HT1080 (cell line): ENCODE measurements around the gene DRAP1. TPM values are rescaled to one million over a fixed set of nuclear protein-coding genes. Genes with fewer than 3 reads are reported as not detected.
"Not testable (repeated sequence)": the region's sequence is repeated elsewhere in the genome, so short reads cannot be mapped to it uniquely, and the experiment has no call there.

Source experiments
- DNase-seq: peaks from one replicate; pipeline ENCODE4 v3.0.0-alpha.2; 2015; ENCODE audit warnings: low read depth
- total RNA-seq: library from RNA; depleted of rRNA; stranded (reverse); fragments of >200 nt; shearing (Covaris generic); gene quantifications from 2 replicates; pipeline ENCODE4 v1.2.3, GENCODE V29; 2014

Gene DRAP1
- total RNA-seq, 1 experiment from 2014 or later, result 356 TPM

DNA sequence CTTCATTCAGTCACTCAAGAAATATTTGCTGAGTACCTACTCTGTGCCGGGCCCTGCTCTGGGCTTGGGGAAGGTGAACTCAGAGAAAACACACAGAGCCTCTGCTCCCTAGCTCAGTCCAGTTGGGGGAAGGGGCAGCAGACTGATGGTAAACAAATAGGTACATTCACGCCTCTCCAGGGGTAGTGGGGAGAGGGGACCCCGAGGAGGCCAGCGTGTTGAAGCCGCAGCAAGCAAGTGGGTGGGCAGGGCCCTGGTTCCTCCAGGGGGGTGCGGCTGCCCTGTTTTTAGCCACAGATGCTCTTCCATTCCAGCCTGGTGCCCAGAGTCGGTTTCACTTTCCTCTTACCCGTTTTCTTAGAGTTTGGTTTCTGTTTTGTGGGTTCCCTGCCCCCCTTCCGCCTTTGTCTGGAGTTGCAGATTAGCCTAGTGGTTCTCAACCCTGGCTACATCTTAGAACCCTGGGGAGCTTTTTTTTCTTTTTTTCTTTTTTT is 8.7 kb downstream of the DRAP1 start:
- no peak for DNase-seq

DNA sequence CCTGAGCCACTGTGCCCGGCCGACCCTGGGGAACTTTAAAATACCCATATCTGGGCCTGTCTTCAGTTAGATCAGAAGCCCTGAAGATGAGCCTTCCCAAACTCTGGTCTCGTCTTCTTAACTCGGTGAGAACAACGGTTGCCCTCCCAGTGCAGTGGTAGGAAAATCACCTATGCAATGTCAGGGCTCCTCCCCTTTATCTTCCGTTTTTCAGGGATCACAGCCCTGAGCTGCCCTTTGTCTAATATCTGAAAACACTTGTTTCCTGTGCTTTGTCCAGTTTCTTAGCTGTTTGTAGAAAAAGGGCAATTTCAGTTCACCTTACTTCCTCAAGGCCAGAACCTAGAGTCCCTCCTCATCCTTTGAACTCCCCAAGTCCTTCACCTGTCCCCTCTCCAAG is 9.4 kb downstream of the DRAP1 start:
- no peak for DNase-seq

GRCh38 chr11:65931773-65932557 is 12.7 kb downstream of the DRAP1 start:
- no peak for DNase-seq

- no peak for DNase-seq
Observed at GRCh38 chr11:65932558-65932919, 13.3 kb downstream of the DRAP1 start.

DNA sequence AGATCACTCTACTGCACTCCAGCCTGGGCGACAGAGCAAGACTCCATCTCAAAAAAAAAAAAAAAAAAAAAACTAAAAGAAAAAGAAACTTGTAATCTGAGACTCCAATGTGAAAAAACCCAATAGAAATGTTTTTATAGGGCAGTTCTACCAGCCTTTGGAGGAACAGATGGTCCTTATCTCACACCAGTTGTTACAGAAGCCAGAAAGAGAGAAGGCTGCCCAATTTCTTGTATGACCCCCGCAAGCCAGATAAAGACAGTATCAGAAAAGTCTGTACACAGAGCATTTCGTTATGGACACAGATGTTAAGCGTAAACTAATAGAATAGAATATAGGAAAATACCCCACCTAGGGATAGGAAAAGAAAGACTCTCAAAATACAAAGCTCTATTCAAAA is 14.8 kb downstream of the DRAP1 start:
- DNase-seq, result no peak

DNA sequence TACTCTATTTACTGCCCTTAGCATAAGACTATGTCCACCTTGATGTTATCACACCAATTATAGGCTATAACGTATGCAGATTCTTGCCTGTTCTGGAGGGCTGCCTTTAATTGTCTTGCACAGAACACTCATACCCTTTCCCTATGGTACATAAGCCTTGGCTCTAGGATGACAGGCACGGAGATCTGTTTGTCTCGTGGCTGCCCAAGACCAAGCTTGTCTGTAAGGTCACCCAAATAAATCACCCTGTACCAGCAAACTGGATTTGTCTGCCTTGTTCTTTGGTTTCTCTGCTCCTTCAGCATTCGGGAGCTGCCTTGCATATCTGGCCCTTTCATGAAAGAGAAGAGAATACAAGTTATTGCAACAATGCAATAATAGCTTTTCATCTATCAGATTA is 18.5 kb downstream of the DRAP1 start:
- DNase-seq, result no peak

- DNase-seq, result no peak
Observed at GRCh38 chr11:65941720-65942310, 22.6 kb downstream of the DRAP1 start.

DNA sequence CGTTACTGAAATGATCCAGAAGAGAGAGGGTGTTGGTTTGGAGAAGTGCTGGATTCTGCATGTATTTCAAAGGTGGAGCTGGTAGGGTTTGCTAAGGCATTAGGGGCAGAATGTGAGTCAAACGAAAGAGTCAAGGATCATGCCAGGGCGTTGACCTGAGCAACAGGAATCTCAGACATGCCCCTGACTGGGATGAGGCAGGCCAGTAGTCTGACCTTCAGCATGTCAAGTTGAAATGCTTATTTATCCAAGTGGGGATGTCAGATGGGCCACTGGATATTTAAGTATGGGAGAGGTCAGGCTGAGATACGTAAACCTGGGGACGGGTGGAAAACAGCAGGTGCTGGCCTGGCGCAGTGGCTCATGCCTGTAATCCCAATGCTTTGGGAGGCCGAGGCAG is 23.3 kb downstream of the DRAP1 start:
- DNase-seq, result no peak

- DNase-seq, result no peak
Observed at GRCh38 chr11:65944191-65944590, 25.0 kb downstream of the DRAP1 start.

DNA sequence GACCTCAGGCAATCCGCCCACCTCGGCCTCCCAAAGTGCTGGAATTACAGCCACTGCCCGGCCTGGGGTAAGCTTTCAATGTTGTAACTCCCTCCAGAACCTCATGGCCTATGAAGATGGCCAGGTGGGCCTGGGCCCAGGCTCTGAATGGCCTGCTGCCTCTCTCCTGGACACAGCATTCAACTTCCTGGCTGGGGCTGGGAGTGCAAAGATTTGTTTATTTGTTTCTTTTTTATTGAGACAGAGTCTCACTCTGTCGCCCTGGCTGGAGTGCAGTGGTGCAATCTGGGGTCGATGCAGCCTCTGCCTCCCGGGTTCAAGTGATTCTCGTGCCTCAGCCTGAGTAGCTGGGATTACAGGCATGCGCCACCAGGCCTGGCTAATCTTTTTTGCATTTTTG is 25.5 kb downstream of the DRAP1 start:
- DNase-seq, result no peak

GRCh38 chr11:65945430-65945911 is 26.2 kb downstream of the DRAP1 start, which contains the start of gene TSGA10IP:
Gene TSGA10IP, plus strand, starts transcription at chr11:65945480. Its CDS starts 196 bp downstream, at chr11:65945676.
- no peak for DNase-seq

GRCh38 chr11:65945941-65946558 is 26.8 kb downstream of the DRAP1 start:
- DNase-seq, result no peak

GRCh38 chr11:65946655-65947054 is 27.4 kb downstream of the DRAP1 start:
- no peak for DNase-seq

DNA sequence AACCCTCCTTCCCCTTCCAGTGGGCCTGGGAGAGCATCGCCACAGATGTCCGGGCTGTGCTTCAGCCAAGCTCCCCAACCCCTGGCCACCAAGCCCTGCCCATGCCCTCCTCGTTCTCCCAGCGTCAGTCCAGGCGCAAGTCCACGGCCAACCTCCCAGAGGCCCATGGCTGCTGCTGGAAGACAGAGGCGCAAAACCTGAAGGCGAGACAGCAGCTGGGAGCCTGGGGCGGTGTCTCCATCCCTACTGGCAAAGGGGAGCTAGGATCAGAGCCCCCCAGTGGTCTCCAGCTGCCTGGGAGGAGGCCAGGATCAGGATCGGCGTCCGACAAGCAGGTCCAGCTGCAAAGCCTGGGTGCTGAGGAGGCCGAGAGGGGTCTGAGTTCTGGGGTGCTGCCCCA is 27.9 kb downstream of the DRAP1 start:
- DNase-seq, result no peak

DNA sequence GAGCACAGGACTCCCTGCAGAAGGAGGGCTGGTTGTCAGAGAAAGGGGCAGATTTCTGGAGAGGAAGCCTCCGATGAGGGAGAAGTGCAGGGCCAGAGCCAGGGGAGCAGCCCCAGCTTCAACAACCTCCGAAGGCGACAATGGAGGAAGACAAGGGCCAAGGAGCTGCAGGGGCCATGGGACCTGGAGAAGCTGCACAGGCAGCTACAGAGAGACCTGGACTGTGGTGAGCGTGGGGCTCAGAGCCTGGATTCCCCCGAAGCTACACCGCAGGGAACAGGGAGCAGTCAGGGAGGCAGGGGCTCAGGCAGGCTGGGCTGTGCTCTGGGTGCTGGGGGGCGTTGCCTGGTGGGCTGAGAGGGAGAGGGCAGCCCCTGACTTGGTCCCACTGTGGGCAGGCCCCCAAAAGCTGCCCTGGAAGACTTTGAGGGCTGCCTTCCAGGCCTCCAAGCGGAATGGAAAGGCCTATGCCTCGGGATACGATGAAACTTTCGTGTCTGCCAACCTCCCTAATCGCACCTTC is 28.4 kb downstream of the DRAP1 start:
- no peak for DNase-seq

DNA sequence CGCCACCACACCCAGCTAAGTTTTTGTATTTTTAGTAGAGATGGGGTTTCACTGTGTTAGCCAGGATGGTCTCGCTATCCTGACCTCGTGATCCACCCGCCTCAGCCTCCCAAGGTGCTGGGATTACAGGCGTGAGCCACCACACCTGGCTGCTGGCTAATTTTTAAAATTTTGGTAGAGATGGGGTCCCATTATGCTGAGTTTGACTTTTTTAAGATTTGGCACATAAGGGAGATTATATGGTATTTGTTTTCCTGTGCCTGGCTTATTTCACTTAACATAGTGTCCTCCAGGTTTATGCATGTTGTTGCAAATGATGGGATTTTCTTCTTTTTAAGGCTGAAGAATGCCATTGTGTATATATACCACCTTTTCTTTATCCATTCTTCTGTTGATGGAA is 31.5 kb downstream of the DRAP1 start:
- DNase-seq, result not testable (repeated sequence)

DNA sequence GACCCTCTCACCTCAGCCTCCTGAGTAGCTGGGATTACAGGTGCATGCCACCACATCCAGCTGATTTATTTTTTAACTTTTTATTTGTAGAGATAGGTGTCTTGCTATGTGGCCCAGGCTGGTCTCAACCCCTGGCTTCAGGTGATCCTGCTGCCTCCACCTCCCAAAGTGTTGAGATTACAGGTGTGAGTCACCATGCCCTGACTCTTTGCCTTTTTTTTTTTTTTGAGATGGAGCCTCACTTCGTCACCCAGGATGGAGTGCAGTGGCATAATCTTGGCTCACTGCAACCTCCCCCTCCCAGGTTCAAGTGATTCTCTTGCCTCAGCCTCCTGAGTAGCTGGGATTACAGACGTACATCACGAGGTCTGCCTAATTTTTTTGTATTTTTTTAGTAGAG is 32.4 kb downstream of the DRAP1 start:
- DNase-seq, result not testable (repeated sequence)

- DNase-seq, result no peak
Observed at GRCh38 chr11:65952052-65952521, 32.9 kb downstream of the DRAP1 start.

- no peak for DNase-seq
Observed at GRCh38 chr11:65953471-65953870, 34.2 kb downstream of the DRAP1 start.

DNA sequence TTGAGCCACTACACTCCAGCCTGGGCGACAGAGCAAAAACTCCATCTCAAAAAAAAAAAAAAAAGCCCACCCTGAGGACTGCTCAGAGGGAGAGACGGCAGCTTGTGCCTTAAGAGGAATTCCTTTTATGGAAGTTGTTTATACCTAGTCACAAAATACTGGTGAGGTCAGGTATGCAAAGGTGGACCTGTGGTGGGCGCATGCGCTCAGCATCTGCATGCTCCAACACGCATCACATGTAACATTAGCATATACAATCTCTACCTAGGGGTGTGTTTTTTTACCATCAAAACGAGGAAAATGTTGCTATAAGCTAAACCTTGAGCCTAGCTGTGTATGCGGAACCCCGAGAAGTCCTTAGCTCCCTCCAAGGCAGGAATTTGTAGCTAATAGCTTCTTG is 35.5 kb downstream of the DRAP1 start:
- no peak for DNase-seq

DNA sequence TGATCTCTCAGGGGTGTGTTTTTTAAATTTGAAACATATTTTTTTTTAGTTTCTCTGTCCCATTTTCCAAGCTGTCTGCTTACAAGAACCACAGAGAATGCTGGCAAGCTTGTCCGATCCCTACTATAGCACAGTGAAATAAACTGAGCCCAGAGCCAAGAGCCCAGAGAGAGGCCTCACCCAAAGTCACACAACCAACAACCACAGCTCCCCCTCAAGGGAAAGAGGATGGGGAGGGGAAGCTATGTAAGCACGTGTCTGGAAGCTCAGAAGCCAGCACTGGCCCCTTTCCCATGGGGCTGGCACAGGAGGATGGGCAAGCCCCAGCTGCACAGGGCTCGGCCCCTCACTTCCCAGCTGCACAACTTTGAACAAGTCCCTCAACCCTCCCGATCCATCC is 39.1 kb downstream of the DRAP1 start:
- DNase-seq, result no peak
